B cell (primary cell): ENCODE results near the gene PDE4A. TPM values are rescaled to one million over a fixed set of nuclear protein-coding genes. Genes with fewer than 3 reads are reported as not detected.
A peak's percentile ranks its signal among the peaks of the same experiment; 100 is the strongest.

Experiments
- ATAC-seq: fragments of 200-7000 bp; cut with Tn5 transposase; one replicate; pipeline ENCODE4 v1.10.0; 2021; ENCODE audit warnings: low read depth, mild to moderate bottlenecking, moderate number of reproducible peaks, moderate library complexity
- CTCF ChIA-PET: fragments of 350-600 bp; sonication (Branson Sonifier 250); formaldehyde crosslinking; loops from one replicate; lab custom pipeline; 2021; ENCODE audit warnings: antibody characterized with exemption, inconsistent platforms; lab: Charles Lee
- POLR2A ChIA-PET: fragments of 350-600 bp; sonication (Branson Sonifier 250); formaldehyde crosslinking; loops from one replicate; lab custom pipeline; 2021; ENCODE audit warnings: antibody characterized with exemption; lab: Charles Lee
- DNase-seq: peaks from one replicate; pipeline ENCODE4 v3.0.0; 2013
- H2AFZ ChIP-seq: 2 replicates; pipeline ENCODE4 v1.6.1; 2012; ENCODE audit warnings: mild to moderate bottlenecking, low read depth, low read length; ENCODE audit not compliant: insufficient read depth, poor library complexity, severe bottlenecking
- H3K27ac ChIP-seq, 2 donors: 1 replicate in 1 of 2; 2 replicates in 1 of 2; pipeline ENCODE4 v1.5.1; 2012 to 2013; ENCODE audit warnings: low read length in 2 of 2, mild to moderate bottlenecking in 2 of 2, moderate library complexity in 1 of 2
- H3K27me3 ChIP-seq, 4 experiments: fragments of 200-600 bp in 1 of 4; sonication (generic) in 1 of 4; replicated peaks in 1 of 4; 1 replicate in 2 of 4; 2 replicates in 2 of 4; pipeline versions ENCODE4 v1.6.1 to v1.7.0; 2013 to 2016; ENCODE audit warnings: low read length in 3 of 4, mild to moderate bottlenecking in 2 of 4, mixed read lengths in 1 of 4, moderate library complexity in 1 of 4; ENCODE audit not compliant: insufficient read depth in 4 of 4, control insufficient read depth in 3 of 4; ENCODE audit errors: control extremely low read depth in 1 of 4
- H3K36me3 ChIP-seq, 2 experiments: replicated peaks in 1 of 2; 1 replicate in 1 of 2; 2 replicates in 1 of 2; pipeline versions ENCODE4 v1.6.1 to v1.7.1; 2013; ENCODE audit warnings: low read length in 1 of 2; ENCODE audit not compliant: insufficient read depth in 2 of 2, control insufficient read depth in 1 of 2; ENCODE audit errors: control extremely low read depth in 1 of 2, extremely low read depth in 1 of 2
- H3K4me1 ChIP-seq, 2 donors: fragments of 200-600 bp in 1 of 2; sonication (generic) in 1 of 2; 1 replicate in 1 of 2; 2 replicates in 1 of 2; pipeline versions ENCODE4 v1.5.1 to v1.6.1; 2013 to 2017; ENCODE audit warnings: low read length in 2 of 2; ENCODE audit not compliant: control insufficient read depth in 2 of 2, insufficient read depth in 2 of 2
- H3K4me2 ChIP-seq: replicated peaks from 2 replicates; pipeline ENCODE3; 2012; ENCODE audit warnings: mild to moderate bottlenecking, low read depth, low read length; ENCODE audit not compliant: poor library complexity, severe bottlenecking
- H3K4me3 ChIP-seq, 5 experiments: fragments of 200-600 bp in 1 of 5; sonication (generic) in 1 of 5; 1 replicate in 3 of 5; 2 replicates in 2 of 5; pipeline versions ENCODE4 v1.5.1 to v1.7.0; 2011 to 2016; ENCODE audit warnings: low read length in 4 of 5, mild to moderate bottlenecking in 4 of 5, low read depth in 2 of 5, control low read depth in 1 of 5, moderate library complexity in 1 of 5; ENCODE audit not compliant: insufficient read depth in 1 of 5; ENCODE audit errors: control extremely low read depth in 1 of 5, extremely low read depth in 1 of 5
- H3K79me2 ChIP-seq: fragments of 200-600 bp; sonication (generic); one replicate; pipeline ENCODE4 v1.6.0; 2016; ENCODE audit warnings: low read length; ENCODE audit not compliant: control insufficient read depth, insufficient read depth
- H3K9ac ChIP-seq: fragments of 200-600 bp; sonication (generic); 2 replicates; pipeline ENCODE4 v1.6.1; 2017; ENCODE audit warnings: mild to moderate bottlenecking, low read length, moderate library complexity
- H3K9me3 ChIP-seq, 3 donors: one replicate each; pipeline versions ENCODE4 v1.6.1 to v1.7.1; 2013; ENCODE audit warnings: low read length in 2 of 3; ENCODE audit not compliant: control insufficient read depth in 2 of 3, insufficient read depth in 1 of 3; ENCODE audit errors: control extremely low read depth in 1 of 3
- H4K20me1 ChIP-seq: 2 replicates; pipeline ENCODE4 v1.6.0; 2012; ENCODE audit warnings: mild to moderate bottlenecking, low read length; ENCODE audit not compliant: insufficient read depth, control insufficient read depth, poor library complexity, severe bottlenecking
- H3K27ac Mint-ChIP-seq: one replicate; pipeline ENCODE4 v1.8.0; 2021; ENCODE audit warnings: mixed read lengths
- H3K27me3 Mint-ChIP-seq: one replicate; pipeline ENCODE4 v1.8.0; 2021; ENCODE audit warnings: mixed read lengths
- H3K4me1 Mint-ChIP-seq: one replicate; pipeline ENCODE4 v1.8.0; 2021; ENCODE audit warnings: mixed read lengths
- H3K4me3 Mint-ChIP-seq: one replicate; pipeline ENCODE4 v1.8.0; 2021; ENCODE audit warnings: mixed read lengths
- H3K9me3 Mint-ChIP-seq: one replicate; pipeline ENCODE4 v1.8.0; 2022; ENCODE audit warnings: mixed read lengths; ENCODE audit not compliant: insufficient read depth
- CTCF ChIP-seq: fragments of 200-600 bp; IDR thresholded peaks from one replicate; pipeline ENCODE4 v1.8.0; 2022; ENCODE audit warnings: antibody characterized with exemption, mild to moderate bottlenecking
- EZH2 ChIP-seq: IDR thresholded peaks from 2 replicates; pipeline ENCODE4 v1.6.1; 2012; ENCODE audit warnings: borderline replicate concordance, low read depth, mild to moderate bottlenecking, moderate library complexity, low read length; ENCODE audit not compliant: insufficient read depth, poor library complexity, severe bottlenecking
- WGBS: methylation state at CpG from one replicate; pipeline ENCODE4 v1.1.5; 2013; ENCODE audit warnings: missing lambda C conversion rate; ENCODE audit not compliant: insufficient coverage; 5-methylcytosine and 5-hydroxymethylcytosine counted together
- intact Hi-C: fragments of 100-400 bp; cut with micrococcal nuclease; formaldehyde crosslinking; loops from one replicate; pipeline ENCODE4 v1.10.0; 2022
- polyA plus RNA-seq: library from polyadenylated mRNA; depleted of rRNA; stranded (reverse); fragments of >200 nt; gene quantifications from 2 replicates; pipeline ENCODE4 v1.2.3, GENCODE V29; 2012
- total RNA-seq, 2 donors: library from RNA; stranded (reverse); fragments of 120-200 nt in 1 of 2; gene quantifications; 1 replicate in 1 of 2; 2 replicates in 1 of 2; pipeline versions ENCODE4 v1.2.3 to v1.2.4, GENCODE V29; 2013 to 2022

The PDE4A gene
- total and polyA plus RNA-seq, 2 donors (not counting 1 experiment from before 2014, with no cell fraction given) = 1.5 to 10.9 TPM

GRCh38 chr19:10505583-10506229, 85.4 kb downstream of the PDE4A start:
- H3K9ac ChIP-seq = no peak overlapping the region
- H3K4me3 ChIP-seq = no peak overlapping the region
- Mint-ChIP-seq H3K9me3 (no peaks in the 10 kb centered on the region), H3K4me3 (peak overlapping the region; percentile 41), H3K27me3 (no peaks in the 10 kb centered on the region), H3K4me1 (peaks cover 13% of the 10 kb centered on the region), H3K27ac (peak overlapping the region; percentile 74)
- H3K27me3 ChIP-seq = peaks cover 0 to 5% (median 2%) of the 10 kb centered on the region in 4 experiments
- no peaks in the 10 kb centered on the region for H3K36me3 ChIP-seq
- no peaks in the 10 kb centered on the region for H3K9me3 ChIP-seq
- H3K27ac ChIP-seq = no peak overlapping the region
- peaks cover 10 to 24% of the 10 kb centered on the region in 2 donors for H3K4me1 ChIP-seq
- ATAC-seq (peak; percentile 22), DNase-seq (peak; percentile 79)
- intact Hi-C loops = loop anchor here (5.0 kb wide), 1 partner anchor 37 kb away; the partner anchor contains the start of gene ATG4D
- TF ChIP-seq CTCF (peak; percentile 81), EZH2 (no peak)
- 4% methylated on average over 11 of the region's 17 CpGs for WGBS
- H2AFZ ChIP-seq = no peak overlapping the region
- H4K20me1 ChIP-seq = no peaks in the 10 kb centered on the region
- CTCF ChIA-PET = interaction anchor here (0.5 to 1.7 kb wide), 16 partner anchors 11 to 334 kb away, joined by 3 to 7 read pairs (median 3); partner anchors contain the start of gene S1PR5
- POLR2A ChIA-PET = no interaction called here
- peak overlapping the region; percentile 25 for H3K4me2 ChIP-seq
- peaks cover 7% of the 10 kb centered on the region for H3K79me2 ChIP-seq

- Histone ChIP-seq H3K27me3 (peaks cover 0 to 20% (median 6%) of the 10 kb centered on the region in 4 experiments), H3K27ac (no peak overlapping the region), H3K4me3 (no peak overlapping the region), H3K36me3 (no peaks in the 10 kb centered on the region), H3K4me1 (peaks cover 4 to 15% of the 10 kb centered on the region in 2 donors), H3K9me3 (no peaks in the 10 kb centered on the region), H2AFZ (no peak overlapping the region), H3K9ac (no peak overlapping the region), H4K20me1 (no peaks in the 10 kb centered on the region), H3K79me2 (no peaks in the 10 kb centered on the region), H3K4me2 (no peak overlapping the region)
- POLR2A ChIA-PET = no interaction called here
- intact Hi-C loops = loop anchor here (5.0 kb wide), 1 partner anchor 34 kb away; the partner anchor contains the start of gene ATG4D
- H3K4me3 Mint-ChIP-seq = no peak overlapping the region
- CTCF ChIA-PET = interaction anchor here (0.6 to 1.9 kb wide), 10 partner anchors 9 to 230 kb away, joined by 3 to 4 read pairs (median 3); partner anchors contain the start of gene S1PR5
- DNase-seq = no peak
- H3K9me3 Mint-ChIP-seq = no peaks in the 10 kb centered on the region
- ATAC-seq = no peak
- TF ChIP-seq CTCF = no peak
- no peak for TF ChIP-seq EZH2
- H3K27me3 Mint-ChIP-seq = peaks cover 3% of the 10 kb centered on the region
- peaks cover 6% of the 10 kb centered on the region for H3K4me1 Mint-ChIP-seq
- H3K27ac Mint-ChIP-seq = no peak overlapping the region
- WGBS = 97% methylated on average over 12 of the region's 16 CpGs
Measured at GRCh38 chr19:10508036-10508435, 87.7 kb downstream of the PDE4A start.
